ENCODE results near the gene FPR2. TPM values are rescaled to one million over a fixed set of nuclear protein-coding genes. Genes with fewer than 3 reads are reported as not detected.

The FPR2 gene, protein sequence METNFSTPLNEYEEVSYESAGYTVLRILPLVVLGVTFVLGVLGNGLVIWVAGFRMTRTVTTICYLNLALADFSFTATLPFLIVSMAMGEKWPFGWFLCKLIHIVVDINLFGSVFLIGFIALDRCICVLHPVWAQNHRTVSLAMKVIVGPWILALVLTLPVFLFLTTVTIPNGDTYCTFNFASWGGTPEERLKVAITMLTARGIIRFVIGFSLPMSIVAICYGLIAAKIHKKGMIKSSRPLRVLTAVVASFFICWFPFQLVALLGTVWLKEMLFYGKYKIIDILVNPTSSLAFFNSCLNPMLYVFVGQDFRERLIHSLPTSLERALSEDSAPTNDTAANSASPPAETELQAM
- total RNA-seq: 1 to 10 TPM in 3 of 7 donors, under 1 TPM in 4; 0.23 to 2.4 (median 0.95) TPM
- 1 to 10 TPM in 1 of 2 donors, under 1 TPM in 1; 0.21 to 1.1 TPM for polyA plus RNA-seq
- long read RNA-seq, donor 1, transcript FPR2-201 (2 exons, 2,262 nt): major isoform, 5 of 6 reads
- long read RNA-seq, donor 1, partial matches to known transcripts: 0 of 6 reads
- long read RNA-seq, donor 1, other reads (novel, unspliced or antisense): 0 of 6 reads
- long read RNA-seq, donor 2: 0 reads
- long read RNA-seq, donor 3, partial matches to known transcripts: 0 of 7 reads
- long read RNA-seq, donor 3, other reads (novel, unspliced or antisense): 1 of 7 reads

DNA sequence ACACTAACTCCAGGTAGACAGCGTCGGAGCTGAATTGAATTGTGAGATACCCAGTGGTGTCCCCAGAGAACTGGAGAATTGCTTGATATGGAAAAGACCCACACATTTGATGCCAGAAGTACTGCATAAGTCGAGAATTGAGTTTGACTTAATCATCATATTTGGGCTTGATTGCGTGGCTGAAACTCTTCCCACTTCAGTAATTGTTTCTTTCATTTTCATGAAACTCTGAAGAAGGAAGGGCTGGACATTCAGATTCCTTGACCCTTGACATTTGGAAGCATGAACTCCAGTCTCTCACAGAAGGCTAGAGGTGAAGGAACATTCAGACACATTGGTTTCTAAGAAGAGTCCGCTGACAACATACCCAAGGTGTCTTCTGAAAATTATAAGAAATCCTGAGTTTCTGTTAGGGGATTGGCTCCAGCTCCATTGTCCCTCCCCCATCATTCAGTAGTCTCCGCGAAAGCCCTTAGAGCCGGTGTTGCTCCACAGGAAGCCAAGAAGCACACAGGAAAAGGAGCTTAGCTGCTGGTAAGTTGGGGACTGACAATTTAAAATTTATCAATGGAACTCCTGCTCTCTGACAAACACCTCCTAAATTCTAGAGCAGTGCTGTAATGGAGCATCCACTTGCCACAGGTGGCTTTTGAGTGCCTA, at the start of gene FPR2:
Gene FPR2 (plus strand): TSS at position 484 of the 660 bp plus-strand sequence. CDS start 7,479 bp downstream, outside the sequence.
- Histone ChIP-seq H3K4me3 (no peak within 1 kb of the TSS), H3K27me3 (no peaks in the 10 kb centered on the region), H3K4me1 (ENCODE audit: insufficient read depth) (peaks cover 3% of the 10 kb centered on the region), H3K36me3 (no peaks in the 10 kb centered on the region), H3K27ac (no peak within 1 kb of the TSS), H3K9me3 (no peaks in the 10 kb centered on the region)
- DNase-seq: peak in 1 of 5 donors; percentile 28
- intact Hi-C loops (cut with DNase I): no loop called here
- no peak for TF ChIP-seq POLR2A (IDR thresholded peaks at IDR 0.05)
- TF ChIP-seq EP300 (IDR thresholded peaks at IDR 0.05): no peak
- TF ChIP-seq, protein P1, sequence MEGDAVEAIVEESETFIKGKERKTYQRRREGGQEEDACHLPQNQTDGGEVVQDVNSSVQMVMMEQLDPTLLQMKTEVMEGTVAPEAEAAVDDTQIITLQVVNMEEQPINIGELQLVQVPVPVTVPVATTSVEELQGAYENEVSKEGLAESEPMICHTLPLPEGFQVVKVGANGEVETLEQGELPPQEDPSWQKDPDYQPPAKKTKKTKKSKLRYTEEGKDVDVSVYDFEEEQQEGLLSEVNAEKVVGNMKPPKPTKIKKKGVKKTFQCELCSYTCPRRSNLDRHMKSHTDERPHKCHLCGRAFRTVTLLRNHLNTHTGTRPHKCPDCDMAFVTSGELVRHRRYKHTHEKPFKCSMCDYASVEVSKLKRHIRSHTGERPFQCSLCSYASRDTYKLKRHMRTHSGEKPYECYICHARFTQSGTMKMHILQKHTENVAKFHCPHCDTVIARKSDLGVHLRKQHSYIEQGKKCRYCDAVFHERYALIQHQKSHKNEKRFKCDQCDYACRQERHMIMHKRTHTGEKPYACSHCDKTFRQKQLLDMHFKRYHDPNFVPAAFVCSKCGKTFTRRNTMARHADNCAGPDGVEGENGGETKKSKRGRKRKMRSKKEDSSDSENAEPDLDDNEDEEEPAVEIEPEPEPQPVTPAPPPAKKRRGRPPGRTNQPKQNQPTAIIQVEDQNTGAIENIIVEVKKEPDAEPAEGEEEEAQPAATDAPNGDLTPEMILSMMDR (IDR thresholded peaks at IDR 0.05): no peak
- 49 to 58% (median 51%) methylated on average over 8 of the region's 8 CpGs for WGBS, 3 donors

DNA sequence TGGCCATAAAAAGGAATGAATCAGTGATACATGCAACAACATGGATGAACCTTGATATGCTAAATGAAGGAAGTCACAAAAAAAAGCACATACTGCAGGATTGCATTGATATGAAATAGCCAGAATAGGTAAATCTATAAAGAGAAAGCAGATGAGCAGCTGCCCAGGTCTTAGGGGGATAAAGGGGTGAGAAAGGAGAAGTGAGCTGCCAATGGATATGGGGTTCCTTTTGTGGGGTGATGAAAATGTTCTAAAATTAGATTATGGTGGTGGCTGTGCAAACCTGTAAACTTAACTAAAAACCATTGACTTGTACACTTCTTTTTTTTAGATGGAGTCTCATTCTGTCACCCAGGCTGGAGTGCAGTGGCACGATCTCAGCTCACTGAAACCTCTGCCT, 49.3 kb upstream of the FPR2 start:
- H3K9me3 ChIP-seq: no peaks in the 10 kb centered on the region
- peaks cover 2% of the 10 kb centered on the region for H3K4me1 ChIP-seq (ENCODE audit: insufficient read depth)
- TF ChIP-seq, protein P1 (IDR thresholded peaks at IDR 0.05): no peak
- no peaks in the 10 kb centered on the region for H3K36me3 ChIP-seq
- intact Hi-C loops (cut with DNase I): loop anchor here in 1 of 4 donors (10.0 kb wide), 1 partner anchor 63 kb away; no protein-coding TSS in a partner anchor
- H3K27ac ChIP-seq: no peak overlapping the region
- 68 to 84% (median 81%) methylated on average over 1 of the region's 1 CpG for WGBS, 3 donors
- no peak overlapping the region for H3K4me3 ChIP-seq
- H3K27me3 ChIP-seq: no peaks in the 10 kb centered on the region
- DNase-seq: no peak

DNA sequence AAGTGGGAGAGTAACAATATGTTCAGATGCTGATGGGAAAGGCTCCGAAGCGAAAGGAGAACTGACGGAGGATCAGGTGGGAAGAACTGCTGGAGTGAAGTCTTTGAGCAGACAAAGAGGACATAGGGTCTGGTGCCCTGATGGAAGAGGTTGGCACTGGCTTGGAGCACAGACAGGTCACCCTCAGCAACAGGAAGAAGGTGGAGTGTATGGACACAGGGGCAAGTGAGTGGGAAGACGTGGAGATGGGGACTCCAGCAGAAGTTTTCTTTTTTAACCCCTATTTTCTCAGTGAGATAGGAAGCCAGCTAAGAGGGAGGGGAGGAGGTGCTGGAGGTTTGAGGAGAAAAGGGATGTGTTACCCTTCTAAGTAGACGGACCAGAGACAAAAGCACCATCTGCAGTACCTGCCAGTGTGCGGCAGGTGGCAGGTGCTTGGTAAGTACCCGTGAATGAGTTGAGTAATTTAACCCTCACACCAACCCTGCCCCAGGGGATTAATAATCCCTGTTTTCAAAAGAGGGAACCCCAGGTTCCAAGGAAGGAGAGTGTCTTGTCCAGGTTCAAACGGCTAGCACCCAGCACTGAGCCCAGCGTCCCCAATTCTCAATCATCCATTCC, 48.4 kb upstream of the FPR2 start:
- Histone ChIP-seq H3K36me3 (no peaks in the 10 kb centered on the region), H3K9me3 (no peaks in the 10 kb centered on the region), H3K27ac (no peak overlapping the region), H3K4me3 (no peak overlapping the region), H3K4me1 (ENCODE audit: insufficient read depth) (peaks cover 2% of the 10 kb centered on the region), H3K27me3 (no peaks in the 10 kb centered on the region)
- no peak for DNase-seq
- WGBS, 3 donors: 32 to 46% (median 41%) methylated on average over 9 of the region's 9 CpGs
- intact Hi-C loops (cut with DNase I): loop anchor here in 1 of 4 donors (10.0 kb wide), 1 partner anchor 62 kb away; no protein-coding TSS in a partner anchor
- TF ChIP-seq, protein P1 (IDR thresholded peaks at IDR 0.05): no peak
- no peak for TF ChIP-seq EP300 (IDR thresholded peaks at IDR 0.05)
- TF ChIP-seq POLR2A (IDR thresholded peaks at IDR 0.05): no peak

Data from ovary (tissue), 10 donors.